MM.1S (cell line): ENCODE measurements around the gene FNDC5.

Experiments used
- DNase-seq: peaks from one replicate; pipeline ENCODE4 v3.0.0-alpha.2; 2015
- H2AFZ ChIP-seq: fragments of 300-600 bp; sonication (generic); 2 replicates; pipeline ENCODE4 v1.6.0; 2016; ENCODE audit warnings: antibody characterized with exemption, low read length
- H3F3A ChIP-seq: fragments of 300-600 bp; sonication (generic); 2 replicates; pipeline ENCODE4 v1.6.1; 2016; ENCODE audit warnings: mild to moderate bottlenecking, antibody characterized with exemption, low read length, moderate library complexity, mixed read lengths; ENCODE audit not compliant: insufficient read depth
- H3K27ac ChIP-seq: fragments of 300-600 bp; sonication (generic); 2 replicates; pipeline ENCODE4 v1.5.1; 2016; ENCODE audit warnings: mild to moderate bottlenecking, low read length
- H3K27me3 ChIP-seq: fragments of 300-600 bp; sonication (generic); replicated peaks from 2 replicates; pipeline ENCODE4 v1.6.0; 2016; ENCODE audit warnings: low read length; ENCODE audit not compliant: insufficient read depth
- H3K36me3 ChIP-seq: fragments of 300-600 bp; sonication (generic); replicated peaks from 2 replicates; pipeline ENCODE4 v1.6.1; 2016; ENCODE audit warnings: mild to moderate bottlenecking, low read length, mixed read lengths; ENCODE audit not compliant: insufficient read depth
- H3K4me1 ChIP-seq: fragments of 300-600 bp; sonication (generic); 2 replicates; pipeline ENCODE4 v1.6.1; 2016; ENCODE audit warnings: low read length, mixed read lengths
- H3K4me2 ChIP-seq: fragments of 300-600 bp; sonication (generic); 2 replicates; pipeline ENCODE4 v1.6.0; 2016; ENCODE audit warnings: low read depth, low read length
- H3K4me3 ChIP-seq: fragments of 300-600 bp; sonication (generic); 2 replicates; pipeline ENCODE4 v1.5.1; 2016; ENCODE audit warnings: low read length, mixed read lengths
- H3K79me2 ChIP-seq: fragments of 300-600 bp; sonication (generic); 2 replicates; pipeline ENCODE4 v1.6.1; 2016; ENCODE audit warnings: mixed run types, low read length, mixed read lengths
- H3K9ac ChIP-seq: fragments of 300-600 bp; sonication (generic); 2 replicates; pipeline ENCODE4 v1.6.1; 2016; ENCODE audit warnings: low read length, mixed read lengths
- H3K9me2 ChIP-seq: fragments of 300-600 bp; sonication (generic); replicated peaks from 2 replicates; pipeline ENCODE4 v1.6.1; 2016; ENCODE audit warnings: mild to moderate bottlenecking, low read length, mixed read lengths; ENCODE audit not compliant: insufficient read depth
- H3K9me3 ChIP-seq: fragments of 300-600 bp; sonication (generic); replicated peaks from 2 replicates; pipeline ENCODE4 v1.6.1; 2016; ENCODE audit warnings: mild to moderate bottlenecking, low read length, mixed read lengths; ENCODE audit not compliant: insufficient read depth
- H4K20me1 ChIP-seq: fragments of 300-600 bp; sonication (generic); 2 replicates; pipeline ENCODE4 v1.6.1; 2016; ENCODE audit warnings: mild to moderate bottlenecking, low read length, moderate library complexity, mixed read lengths; ENCODE audit not compliant: insufficient read depth
- EZH2 ChIP-seq: fragments of 300-600 bp; sonication (generic); optimal IDR thresholded peaks from 2 replicates; pipeline ENCODE3; 2017; ENCODE audit warnings: low read depth, mild to moderate bottlenecking, antibody characterized with exemption, low read length, mixed read lengths
- EZH2phosphoT487 ChIP-seq: fragments of 300-600 bp; sonication (generic); IDR thresholded peaks from 2 replicates; pipeline ENCODE4 v1.6.1; 2018; ENCODE audit warnings: antibody characterized with exemption, low read length
- TF ChIP-seq, protein P1 (sequence below): fragments of 300-600 bp; sonication (generic); IDR thresholded peaks from 2 replicates; pipeline ENCODE4 v1.5.1; 2016; ENCODE audit warnings: antibody characterized with exemption, low read length, mixed read lengths

Gene FNDC5

DNA sequence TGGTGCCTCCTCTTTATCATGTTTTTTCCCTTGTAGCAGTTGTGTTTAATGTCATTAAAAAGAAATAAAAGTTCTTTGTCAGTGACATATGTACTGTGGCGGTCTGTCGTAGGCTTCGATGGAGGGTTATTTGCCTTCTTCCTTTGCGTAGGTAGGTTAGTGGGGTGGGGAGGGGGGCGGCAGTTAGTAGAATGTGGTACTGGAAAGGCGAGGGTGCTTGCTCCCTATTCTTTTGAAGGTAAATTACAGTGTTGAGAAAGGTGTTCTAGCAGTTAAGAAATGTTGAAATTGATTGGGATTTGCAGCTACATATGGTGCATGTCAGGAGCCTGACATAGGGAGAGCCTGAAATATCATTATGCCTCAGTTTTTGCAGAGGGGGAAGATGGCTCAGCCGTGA, 11.9 kb downstream of the FNDC5 start:
- H3K27ac ChIP-seq = no peak overlapping the region
- H3K9me3 ChIP-seq = no peaks in the 10 kb centered on the region
- no peak for DNase-seq
- no peak overlapping the region for H3K4me2 ChIP-seq
- no peaks in the 10 kb centered on the region for H4K20me1 ChIP-seq
- H3K4me3 ChIP-seq = no peak overlapping the region
- no peaks in the 10 kb centered on the region; the same call in 1 of the 2 replicates for H3F3A ChIP-seq
- no peaks in the 10 kb centered on the region for H3K27me3 ChIP-seq
- no peaks in the 10 kb centered on the region for H3K79me2 ChIP-seq
- H3K4me1 ChIP-seq = no peaks in the 10 kb centered on the region
- H3K36me3 ChIP-seq = no peaks in the 10 kb centered on the region
- H3K9me2 ChIP-seq = no peaks in the 10 kb centered on the region
- H2AFZ ChIP-seq = no peak overlapping the region
- TF ChIP-seq, protein P1, sequence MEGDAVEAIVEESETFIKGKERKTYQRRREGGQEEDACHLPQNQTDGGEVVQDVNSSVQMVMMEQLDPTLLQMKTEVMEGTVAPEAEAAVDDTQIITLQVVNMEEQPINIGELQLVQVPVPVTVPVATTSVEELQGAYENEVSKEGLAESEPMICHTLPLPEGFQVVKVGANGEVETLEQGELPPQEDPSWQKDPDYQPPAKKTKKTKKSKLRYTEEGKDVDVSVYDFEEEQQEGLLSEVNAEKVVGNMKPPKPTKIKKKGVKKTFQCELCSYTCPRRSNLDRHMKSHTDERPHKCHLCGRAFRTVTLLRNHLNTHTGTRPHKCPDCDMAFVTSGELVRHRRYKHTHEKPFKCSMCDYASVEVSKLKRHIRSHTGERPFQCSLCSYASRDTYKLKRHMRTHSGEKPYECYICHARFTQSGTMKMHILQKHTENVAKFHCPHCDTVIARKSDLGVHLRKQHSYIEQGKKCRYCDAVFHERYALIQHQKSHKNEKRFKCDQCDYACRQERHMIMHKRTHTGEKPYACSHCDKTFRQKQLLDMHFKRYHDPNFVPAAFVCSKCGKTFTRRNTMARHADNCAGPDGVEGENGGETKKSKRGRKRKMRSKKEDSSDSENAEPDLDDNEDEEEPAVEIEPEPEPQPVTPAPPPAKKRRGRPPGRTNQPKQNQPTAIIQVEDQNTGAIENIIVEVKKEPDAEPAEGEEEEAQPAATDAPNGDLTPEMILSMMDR = no peak
- TF ChIP-seq EZH2 = no peak
- no peak for TF ChIP-seq EZH2phosphoT487
- no peak overlapping the region for H3K9ac ChIP-seq

DNA sequence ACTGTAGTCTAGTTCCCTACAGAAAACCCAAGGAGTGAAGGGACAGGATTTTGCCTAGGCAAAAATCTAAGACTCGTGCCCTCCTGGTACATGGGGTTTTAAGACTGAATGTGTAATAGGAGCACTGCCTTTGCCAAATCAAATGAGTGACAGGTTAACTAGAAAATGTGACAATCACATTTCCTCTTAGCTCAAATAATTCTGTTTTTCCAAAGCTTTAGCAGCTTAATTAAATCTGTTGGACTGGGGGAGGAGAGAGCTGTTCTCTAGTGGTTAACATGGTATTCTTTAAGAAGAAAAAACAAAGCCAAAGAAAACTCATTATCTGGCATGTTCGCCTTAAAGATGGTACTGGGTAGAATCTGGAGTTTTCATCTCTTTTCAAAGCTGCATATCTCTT, 12.6 kb downstream of the FNDC5 start:
- Histone ChIP-seq H2AFZ (no peak overlapping the region), H4K20me1 (no peaks in the 10 kb centered on the region), H3K79me2 (no peaks in the 10 kb centered on the region), H3K27me3 (no peaks in the 10 kb centered on the region), H3K9ac (no peak overlapping the region), H3K4me2 (no peak overlapping the region), H3K4me1 (no peaks in the 10 kb centered on the region), H3K4me3 (no peak overlapping the region), H3K9me3 (no peaks in the 10 kb centered on the region), H3F3A (no peaks in the 10 kb centered on the region), H3K9me2 (no peaks in the 10 kb centered on the region), H3K36me3 (no peaks in the 10 kb centered on the region), H3K27ac (no peak overlapping the region)
- TF ChIP-seq EZH2 = no peak
- DNase-seq = no peak

DNA sequence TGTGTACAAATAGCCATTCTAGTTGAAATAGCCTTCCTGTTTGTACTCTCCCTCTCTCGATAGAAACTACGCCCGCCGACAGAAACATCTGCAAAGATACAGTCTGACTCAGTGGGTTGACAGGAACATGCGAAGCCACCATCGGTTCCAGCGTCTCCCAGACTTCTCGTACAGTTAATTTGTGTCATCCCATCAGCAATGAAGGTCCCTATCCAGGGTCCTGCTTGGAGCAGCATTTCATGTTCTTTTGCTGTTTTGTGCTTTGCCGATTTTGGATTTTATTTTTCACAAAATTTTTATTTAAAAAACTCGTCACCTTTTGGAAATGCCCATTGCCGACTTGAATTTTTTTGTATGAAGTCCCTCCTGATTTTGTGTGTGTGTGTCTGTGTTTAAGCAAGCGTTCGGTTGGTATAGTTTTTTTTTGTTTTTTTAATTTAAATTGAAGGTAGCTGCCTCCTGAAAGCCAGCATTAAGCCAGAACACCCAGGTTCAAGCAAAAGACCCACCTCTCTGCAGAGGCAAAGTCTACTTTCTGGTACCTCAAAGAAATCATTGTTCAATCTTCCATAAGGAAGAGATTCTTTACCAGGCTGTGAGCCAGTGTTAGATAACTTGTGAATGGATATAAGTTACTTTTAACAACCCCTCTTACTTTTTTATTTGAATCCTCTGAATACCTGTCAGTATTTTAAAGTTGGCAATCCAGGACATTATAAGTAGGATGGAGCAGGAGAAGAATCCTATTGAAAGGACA, 14.7 kb downstream of the FNDC5 start:
- TF ChIP-seq EZH2 (no peak), EZH2phosphoT487 (no peak)
- TF ChIP-seq, protein P1 = no peak

DNA sequence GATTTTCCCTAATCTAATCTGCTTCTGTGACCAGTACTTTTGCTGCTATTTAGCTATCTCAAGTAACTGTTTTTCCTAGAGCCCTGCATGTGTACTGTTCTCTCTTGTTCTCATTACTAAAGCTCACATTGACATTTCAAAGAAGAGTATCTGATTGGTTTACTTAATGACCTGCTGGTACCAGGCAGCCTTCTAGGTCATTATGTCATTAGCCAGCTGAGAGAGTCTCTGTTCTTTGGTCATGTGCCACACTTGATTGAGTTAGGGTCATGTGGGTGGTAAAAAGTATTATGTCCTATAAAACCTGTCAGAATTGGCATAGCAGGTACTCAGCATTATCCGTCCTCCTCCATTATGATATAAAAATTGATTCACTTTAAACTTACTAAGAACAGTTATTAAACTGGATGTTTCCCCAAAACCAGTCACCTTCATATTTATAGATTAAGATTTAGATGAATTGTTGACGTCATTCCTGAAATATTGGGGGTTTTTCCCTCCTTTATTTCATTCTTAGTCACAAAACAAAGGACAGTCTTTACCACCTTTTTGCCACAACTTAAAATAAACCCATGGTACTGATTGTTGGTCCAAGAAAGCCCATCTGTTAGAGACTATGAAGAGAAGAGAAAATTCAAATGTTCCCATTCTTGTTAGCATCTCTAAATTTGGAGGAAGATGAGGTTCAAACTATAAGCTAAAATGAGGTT, 22.2 kb downstream of the FNDC5 start:
- H4K20me1 ChIP-seq = no peaks in the 10 kb centered on the region
- TF ChIP-seq EZH2 (no peak), EZH2phosphoT487 (no peak)
- TF ChIP-seq, protein P1 = no peak

More for the DNA sequence above, 14.7 kb downstream of the FNDC5 start:
- Histone ChIP-seq H3K4me2 (no peak overlapping the region), H3K27me3 (no peaks in the 10 kb centered on the region), H2AFZ (no peak overlapping the region), H3F3A (no peaks in the 10 kb centered on the region), H3K4me1 (no peaks in the 10 kb centered on the region), H3K9me2 (no peaks in the 10 kb centered on the region), H4K20me1 (no peaks in the 10 kb centered on the region), H3K27ac (no peak overlapping the region), H3K4me3 (no peak overlapping the region), H3K9ac (no peak overlapping the region), H3K9me3 (no peaks in the 10 kb centered on the region), H3K36me3 (no peaks in the 10 kb centered on the region), H3K79me2 (no peaks in the 10 kb centered on the region)
- no peak for DNase-seq

More for the DNA sequence above, 22.2 kb downstream of the FNDC5 start:
- H3K9ac ChIP-seq = no peak overlapping the region
- no peaks in the 10 kb centered on the region for H3K27me3 ChIP-seq
- H3K79me2 ChIP-seq = no peaks in the 10 kb centered on the region
- no peaks in the 10 kb centered on the region for H3F3A ChIP-seq
- no peaks in the 10 kb centered on the region for H3K9me3 ChIP-seq
- H3K36me3 ChIP-seq = no peaks in the 10 kb centered on the region
- H3K4me2 ChIP-seq = no peak overlapping the region
- H3K9me2 ChIP-seq = no peaks in the 10 kb centered on the region
- no peak overlapping the region for H3K4me3 ChIP-seq
- no peak overlapping the region for H3K27ac ChIP-seq
- H2AFZ ChIP-seq = no peak overlapping the region
- DNase-seq = no peak
- H3K4me1 ChIP-seq = no peaks in the 10 kb centered on the region
